Endothelial cell of umbilical vein (primary cell): ENCODE measurements around the gene SH3BGRL3. TPM values are rescaled to one million over a fixed set of nuclear protein-coding genes. Genes with fewer than 3 reads are reported as not detected.

Source experiments
- BruUV-seq: library from RNA; stranded (reverse); fragments of 400-500 nt; replicated peaks from 2 replicates; lab custom pipeline; 2021; lab: Mats Ljungman, UMichigan
- CTCF ChIA-PET: fragments of 300-600, 350-600 bp; sonication (Branson Sonifier 250); formaldehyde crosslinking; loops from one replicate; lab custom pipeline; 2021; ENCODE audit warnings: antibody characterized with exemption, inconsistent platforms; lab: Charles Lee
- POLR2A ChIA-PET: fragments of 300-600, 350-600 bp; sonication (Branson Sonifier 250); formaldehyde crosslinking; loops from one replicate; lab custom pipeline; 2021; ENCODE audit warnings: antibody characterized with exemption, inconsistent platforms; lab: Charles Lee
- DNase-seq: peaks from one replicate; pipeline ENCODE4 v3.0.0-alpha.2; 2011; ENCODE audit warnings: low read depth, low spot score
- FAIRE-seq: peaks from 2 replicates; lab custom pipeline; 2011; peaks lifted over from hg19 to GRCh38; lab: Jason Lieb, UNC
- H2AFZ ChIP-seq: 2 replicates; pipeline ENCODE4 v1.6.0; 2012; ENCODE audit warnings: low read depth, low read length, control low read depth, inconsistent platforms
- H3K27ac ChIP-seq: 2 replicates; pipeline ENCODE4 v1.5.1; 2011; ENCODE audit warnings: low read depth, mild to moderate bottlenecking, control low read depth, low read length, moderate library complexity; ENCODE audit not compliant: insufficient read depth
- H3K27me3 ChIP-seq, 2 experiments: 2 replicates each; pipeline versions ENCODE4 v1.6.0 to v1.6.1; 2011; ENCODE audit warnings: low read length in 2 of 2, mixed read lengths in 1 of 2; ENCODE audit not compliant: control insufficient read depth in 2 of 2, insufficient read depth in 2 of 2
- H3K36me3 ChIP-seq, 2 experiments: 2 replicates in 1 of 2; 3 replicates in 1 of 2; pipeline ENCODE4 v1.5.1; 2011; ENCODE audit warnings: low read length in 2 of 2, mild to moderate bottlenecking in 1 of 2, moderate library complexity in 1 of 2; ENCODE audit not compliant: control insufficient read depth in 2 of 2, insufficient read depth in 2 of 2; ENCODE audit errors: extremely low read depth in 1 of 2
- H3K4me1 ChIP-seq: 3 replicates; pipeline ENCODE4 v1.5.1; 2011; ENCODE audit warnings: mild to moderate bottlenecking, low read length; ENCODE audit not compliant: control insufficient read depth, insufficient read depth; ENCODE audit errors: extremely low read depth
- H3K4me2 ChIP-seq: 2 replicates; pipeline ENCODE4 v1.6.1; 2011; ENCODE audit warnings: low read length, control low read depth, mixed read lengths; ENCODE audit not compliant: insufficient read depth
- H3K4me3 ChIP-seq, 3 experiments: fragments of 200-600 bp in 1 of 3; sonication (generic), shearing (Covaris generic) in 1 of 3; replicated peaks in 1 of 3; 2 replicates each; pipeline ENCODE4 v1.5.1; 2011 to 2016; ENCODE audit warnings: control low read depth in 3 of 3, low read length in 3 of 3, mild to moderate bottlenecking in 2 of 3, inconsistent platforms in 1 of 3, low read depth in 1 of 3, moderate library complexity in 1 of 3; ENCODE audit not compliant: insufficient read depth in 1 of 3
- H3K79me2 ChIP-seq: 2 replicates; pipeline ENCODE4 v1.6.0; 2012; ENCODE audit warnings: low read length, inconsistent platforms; ENCODE audit not compliant: control insufficient read depth, insufficient read depth
- H3K9ac ChIP-seq: replicated peaks from 2 replicates; pipeline ENCODE3; 2011; ENCODE audit warnings: low read length, control low read depth; ENCODE audit not compliant: insufficient read depth; ENCODE audit errors: extremely low read depth
- H3K9me1 ChIP-seq: replicated peaks from 3 replicates; pipeline ENCODE4 v1.6.0; 2011; ENCODE audit warnings: mild to moderate bottlenecking, low read length; ENCODE audit not compliant: control insufficient read depth, insufficient read depth; ENCODE audit errors: extremely low read depth
- H3K9me3 ChIP-seq: replicated peaks from 2 replicates; pipeline ENCODE4 v1.5.1; 2012; ENCODE audit warnings: low read length, inconsistent platforms; ENCODE audit not compliant: control insufficient read depth, insufficient read depth
- H4K20me1 ChIP-seq: replicated peaks from 2 replicates; pipeline ENCODE3; 2011; ENCODE audit warnings: mild to moderate bottlenecking, low read length; ENCODE audit not compliant: control insufficient read depth, insufficient read depth; ENCODE audit errors: extremely low read depth
- EZH2 ChIP-seq: IDR thresholded peaks from 2 replicates; pipeline ENCODE4 v1.6.1; 2012; ENCODE audit warnings: borderline replicate concordance, low read depth, mild to moderate bottlenecking, moderate library complexity, low read length, inconsistent platforms; ENCODE audit not compliant: severe bottlenecking
- FOS ChIP-seq: IDR thresholded peaks from 2 replicates; pipeline ENCODE4 v1.6.1; 2011; ENCODE audit warnings: mild to moderate bottlenecking, low read length, moderate library complexity, borderline replicate concordance; ENCODE audit not compliant: insufficient read depth
- JUN ChIP-seq: IDR thresholded peaks from 2 replicates; pipeline ENCODE4 v1.6.1; 2011; ENCODE audit warnings: borderline replicate concordance, low read depth; ENCODE audit not compliant: insufficient read length, insufficient read depth
- POLR2A ChIP-seq: IDR thresholded peaks from 2 replicates; pipeline ENCODE4 v1.6.1; 2012; ENCODE audit warnings: low read depth, mild to moderate bottlenecking, control low read depth, low read length
- POLR2AphosphoS5 ChIP-seq: IDR thresholded peaks from 2 replicates; pipeline ENCODE4 v1.6.1; 2012; ENCODE audit warnings: low read depth, mild to moderate bottlenecking, control low read depth, low read length, moderate library complexity; ENCODE audit not compliant: insufficient read depth
- dilution Hi-C: fragments of 300-500 bp; cut with MboI; formaldehyde crosslinking; loops from one replicate; pipeline ENCODE4 v1.15.0; 2019; ENCODE audit warnings: low sequenced_read_pairs; ENCODE audit not compliant: extremely low pct_ligation_motif_present
- intact Hi-C: fragments of 100-400 bp; cut with micrococcal nuclease; formaldehyde crosslinking; loops from one replicate; pipeline ENCODE4 v1.10.0; 2022
- polyA plus RNA-seq, 4 experiments: library from polyadenylated mRNA; depleted of rRNA in 3 of 4; stranded (reverse) in 3 of 4; unstranded in 1 of 4; fragments of >200 nt; gene quantifications; 2 replicates each; pipeline versions ENCODE4 v1.2.1 to v1.2.3, GENCODE V29; 2011 to 2012; ENCODE audit warnings: missing spikeins in 1 of 4
- total RNA-seq: library from RNA; stranded (reverse); gene quantifications from 2 replicates; pipeline ENCODE4 v1.2.3, GENCODE V29; 2021
- TF ChIP-seq, protein P1 (sequence below): IDR thresholded peaks from 2 replicates; pipeline ENCODE4 v1.6.1; 2011; ENCODE audit not compliant: insufficient read depth, insufficient read length
- TF ChIP-seq, protein P2 (sequence below), 2 donors: IDR thresholded peaks; 1 replicate in 1 of 2; 2 replicates in 1 of 2; pipeline ENCODE4 v1.5.1; 2011; ENCODE audit warnings: low read length in 2 of 2, mild to moderate bottlenecking in 2 of 2, moderate library complexity in 2 of 2, control low read depth in 1 of 2, inconsistent platforms in 1 of 2, low read depth in 1 of 2; ENCODE audit not compliant: insufficient read depth in 1 of 2; ENCODE audit errors: extremely low read depth in 1 of 2

The SH3BGRL3 gene
- total and polyA plus RNA-seq, 2 donors (not counting 3 experiments of a cell fraction or from before 2014, with no cell fraction given), result 233 to 344 TPM

DNA sequence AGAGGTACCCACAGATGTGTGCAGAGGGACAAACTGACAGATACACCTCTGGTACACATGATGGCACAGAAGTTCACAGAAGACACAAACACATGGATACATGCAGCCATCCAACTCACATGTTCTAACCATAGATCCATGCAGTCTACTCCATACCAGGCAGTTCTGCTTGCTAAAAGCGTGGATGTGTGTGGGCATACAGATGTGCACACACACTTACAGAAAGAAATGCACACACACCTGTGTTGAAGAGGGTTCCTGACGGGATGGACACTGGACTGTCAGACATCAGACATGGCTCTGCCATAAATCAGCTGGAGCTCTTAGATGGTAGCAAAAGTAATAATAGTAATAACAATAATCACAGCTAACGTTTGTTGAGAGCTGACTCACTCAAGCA, 44.7 kb downstream of the SH3BGRL3 start:
- Histone ChIP-seq H4K20me1 (no peaks in the 10 kb centered on the region), H3K4me1 (no peaks in the 10 kb centered on the region), H3K9me1 (no peaks in the 10 kb centered on the region), H3K4me3 (no peak overlapping the region), H3K79me2 (no peaks in the 10 kb centered on the region), H3K4me2 (no peak overlapping the region), H3K9me3 (no peaks in the 10 kb centered on the region), H3K27ac (no peak overlapping the region), H2AFZ (no peak overlapping the region), H3K9ac (no peak overlapping the region), H3K36me3 (no peaks in the 10 kb centered on the region), H3K27me3 (no peaks in the 10 kb centered on the region)
- DNase-seq, result no peak
- ChIA-PET POLR2A (no interaction called here), CTCF (no interaction called here)
- FAIRE-seq, result no peak
- no peak for TF ChIP-seq JUN
- intact Hi-C loops (loop anchor here (5.0 kb wide), 1 partner anchor 38 kb away; no protein-coding TSS in a partner anchor), dilution Hi-C loops (no loop called here)
- BruUV-seq, result no TSS peak

DNA sequence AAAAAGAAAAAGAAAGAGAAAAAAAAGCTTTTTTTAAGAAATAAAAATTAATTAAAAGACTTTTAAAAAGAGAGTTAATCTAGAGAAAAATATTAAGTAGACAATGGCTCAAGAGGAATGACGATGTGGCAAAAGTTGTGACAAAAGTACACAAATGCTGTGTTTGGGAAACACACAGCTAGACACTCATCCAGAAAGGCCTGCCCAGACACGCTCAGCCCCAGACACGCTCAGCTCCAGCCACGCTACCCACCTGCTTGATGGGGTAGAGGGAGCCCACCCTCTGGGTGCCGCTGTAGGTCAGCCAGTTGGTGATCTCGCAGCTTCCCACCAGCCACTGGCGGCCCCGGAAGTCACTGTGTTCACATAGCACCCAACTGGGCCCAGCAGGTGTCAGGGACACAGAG, 48.1 kb downstream of the SH3BGRL3 start:
- POLR2A ChIA-PET, result no interaction called here
- no peak for FAIRE-seq
- no peaks in the 10 kb centered on the region for H3K27me3 ChIP-seq

More for the DNA sequence above, 48.1 kb downstream of the SH3BGRL3 start:
- Histone ChIP-seq H2AFZ (no peak overlapping the region), H3K9me1 (no peaks in the 10 kb centered on the region), H3K27ac (no peak overlapping the region), H3K9me3 (no peaks in the 10 kb centered on the region), H3K79me2 (no peaks in the 10 kb centered on the region), H3K4me3 (no peak overlapping the region), H3K4me2 (no peak overlapping the region), H3K9ac (no peak overlapping the region), H3K36me3 (no peaks in the 10 kb centered on the region), H4K20me1 (no peaks in the 10 kb centered on the region), H3K4me1 (no peaks in the 10 kb centered on the region)
- no TSS peak for BruUV-seq
- CTCF ChIA-PET, result interaction anchor here (0.8 to 1.3 kb wide), 5 partner anchors 10 to 158 kb away, joined by 3 to 6 read pairs (median 3); partner anchors contain the start of gene ZNF593
- dilution Hi-C loops, result no loop called here
- intact Hi-C loops, result no loop called here
- DNase-seq, result no peak
- TF ChIP-seq JUN, result no peak
- TF ChIP-seq POLR2A, result no peak
- TF ChIP-seq, protein P1, sequence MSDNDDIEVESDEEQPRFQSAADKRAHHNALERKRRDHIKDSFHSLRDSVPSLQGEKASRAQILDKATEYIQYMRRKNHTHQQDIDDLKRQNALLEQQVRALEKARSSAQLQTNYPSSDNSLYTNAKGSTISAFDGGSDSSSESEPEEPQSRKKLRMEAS, result no peak
- no peak for TF ChIP-seq EZH2
- TF ChIP-seq, protein P2, sequence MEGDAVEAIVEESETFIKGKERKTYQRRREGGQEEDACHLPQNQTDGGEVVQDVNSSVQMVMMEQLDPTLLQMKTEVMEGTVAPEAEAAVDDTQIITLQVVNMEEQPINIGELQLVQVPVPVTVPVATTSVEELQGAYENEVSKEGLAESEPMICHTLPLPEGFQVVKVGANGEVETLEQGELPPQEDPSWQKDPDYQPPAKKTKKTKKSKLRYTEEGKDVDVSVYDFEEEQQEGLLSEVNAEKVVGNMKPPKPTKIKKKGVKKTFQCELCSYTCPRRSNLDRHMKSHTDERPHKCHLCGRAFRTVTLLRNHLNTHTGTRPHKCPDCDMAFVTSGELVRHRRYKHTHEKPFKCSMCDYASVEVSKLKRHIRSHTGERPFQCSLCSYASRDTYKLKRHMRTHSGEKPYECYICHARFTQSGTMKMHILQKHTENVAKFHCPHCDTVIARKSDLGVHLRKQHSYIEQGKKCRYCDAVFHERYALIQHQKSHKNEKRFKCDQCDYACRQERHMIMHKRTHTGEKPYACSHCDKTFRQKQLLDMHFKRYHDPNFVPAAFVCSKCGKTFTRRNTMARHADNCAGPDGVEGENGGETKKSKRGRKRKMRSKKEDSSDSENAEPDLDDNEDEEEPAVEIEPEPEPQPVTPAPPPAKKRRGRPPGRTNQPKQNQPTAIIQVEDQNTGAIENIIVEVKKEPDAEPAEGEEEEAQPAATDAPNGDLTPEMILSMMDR (IDR thresholded peaks at IDR 0.05; ENCODE audit: extremely low read depth in 1 of 2, insufficient read depth in 1 of 2, low read depth in 1 of 2, low read length in 2 of 2), result no peak
- TF ChIP-seq FOS, result no peak
- TF ChIP-seq POLR2AphosphoS5, result no peak
